NCI-H82 (cell line): ENCODE results near the gene ANKRD29.
A peak's percentile ranks its signal among the peaks of the same experiment; 100 is the strongest.
"Not testable (repeated sequence)": the region's sequence is repeated elsewhere in the genome, so short reads cannot be mapped to it uniquely, and the experiment has no call there.

ENCODE experiments used
- DNase-seq: peaks from one replicate; lab custom pipeline; 2025; lab: John Stamatoyannopoulos, UW

Gene ANKRD29

DNA sequence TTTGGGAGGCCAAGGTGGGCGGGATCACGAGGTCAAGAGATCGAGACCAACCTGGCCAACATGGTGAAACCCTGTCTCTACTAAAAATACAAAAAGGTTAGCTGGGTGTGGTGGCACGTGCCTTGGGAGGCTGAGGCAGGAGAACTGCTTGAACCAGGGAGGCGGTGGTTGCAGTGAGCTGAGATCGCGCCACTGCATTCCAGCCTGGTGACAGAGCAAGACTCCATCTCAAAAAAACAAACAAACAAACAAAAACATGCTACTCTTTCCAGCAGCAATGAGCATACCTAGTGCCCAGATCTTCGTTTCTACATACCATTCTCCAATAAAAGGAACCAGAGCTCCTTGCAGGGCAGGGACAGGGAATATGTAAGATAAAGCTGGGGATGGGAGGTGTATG is 105.2 kb downstream of the ANKRD29 start:
- DNase-seq = not testable (repeated sequence)

DNA sequence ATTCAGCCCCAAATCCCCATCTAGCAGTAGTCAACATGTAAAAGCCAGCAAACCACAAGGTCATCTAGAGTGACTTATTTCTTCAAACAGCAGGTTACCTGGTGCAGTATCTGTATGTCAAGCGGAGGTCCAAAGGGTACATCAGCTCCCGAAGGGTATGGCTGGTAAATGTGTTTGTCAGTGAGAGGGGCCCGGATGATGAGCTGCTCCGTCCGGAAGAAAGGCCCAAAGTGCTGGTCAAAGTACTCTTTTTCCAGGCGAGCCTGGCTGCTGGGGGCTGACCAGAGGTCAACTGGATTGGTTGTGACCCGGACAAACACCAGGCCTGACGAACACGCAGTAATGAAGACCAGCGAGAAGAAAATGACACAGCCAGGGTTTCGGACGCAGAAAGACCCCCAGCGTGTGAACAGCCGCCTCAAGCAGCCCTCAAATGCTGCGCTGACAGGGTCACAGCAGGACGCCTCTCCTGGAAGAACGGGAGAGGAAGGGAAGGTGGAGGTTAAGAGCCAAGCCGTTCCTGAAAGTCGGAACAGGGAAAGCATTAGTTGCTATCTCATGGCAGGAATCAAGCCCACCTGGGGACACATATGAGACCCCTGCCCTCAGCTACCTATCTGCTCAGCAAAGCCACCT is 106.4 kb downstream of the ANKRD29 start:
- no peak for DNase-seq

DNA sequence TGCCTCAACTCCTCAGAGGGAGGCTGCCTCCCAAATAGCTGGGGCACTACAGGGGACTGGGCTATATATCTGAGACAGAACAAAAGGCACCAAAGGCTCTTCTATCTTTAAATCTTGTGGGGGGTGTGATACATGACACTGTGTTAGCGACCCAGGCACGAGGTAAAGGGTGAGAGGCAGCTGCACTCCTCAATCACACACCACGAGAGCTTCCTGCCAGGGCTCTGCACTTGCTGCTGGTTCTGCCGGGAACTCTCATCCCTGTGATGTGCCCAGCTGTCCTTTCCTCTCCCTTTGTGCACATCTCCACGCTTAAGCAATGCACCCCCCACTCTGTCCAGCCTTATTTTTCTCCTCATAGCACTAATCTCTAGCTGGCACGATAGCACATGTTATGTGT is 108.8 kb downstream of the ANKRD29 start:
- peak; percentile 71 for DNase-seq

DNA sequence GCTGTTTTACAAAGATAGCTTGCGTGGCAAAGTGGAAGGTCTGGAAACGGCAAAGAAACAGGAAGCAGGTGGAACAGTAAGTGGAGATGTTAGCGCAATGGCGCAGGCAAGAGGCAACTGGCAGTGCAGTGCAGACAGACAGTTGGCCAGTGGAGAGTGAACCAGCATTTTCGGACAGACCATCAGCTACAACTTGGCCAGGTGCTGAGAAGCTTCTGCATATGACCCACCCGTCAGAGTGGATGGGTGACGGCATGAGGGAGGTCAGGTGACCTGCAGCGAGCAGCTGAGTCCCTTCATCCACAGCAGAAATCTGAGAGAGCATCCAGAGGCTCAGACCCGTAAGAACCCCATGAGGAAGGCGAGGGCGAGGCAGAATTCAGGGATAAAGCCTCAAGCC is 110.2 kb downstream of the ANKRD29 start:
- DNase-seq = no peak

DNA sequence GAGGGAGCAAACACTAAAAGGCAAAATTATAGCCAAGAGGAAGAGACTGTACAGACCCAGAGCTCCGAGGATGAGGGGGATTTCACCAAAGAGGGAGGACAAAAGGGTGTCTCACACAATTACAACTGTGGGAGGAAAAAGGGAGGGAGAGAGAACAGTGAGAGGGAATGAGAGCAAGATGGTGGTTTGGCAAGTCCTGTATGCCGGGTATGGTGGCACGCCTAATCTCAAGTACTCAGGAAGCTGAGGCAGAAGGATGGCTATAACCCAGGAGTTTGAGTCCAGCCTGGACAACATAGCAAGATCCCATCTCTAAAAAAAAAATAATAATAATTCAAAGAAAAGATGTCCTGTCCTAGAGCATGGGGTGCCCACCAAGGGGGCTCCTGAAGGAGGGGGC is 110.7 kb downstream of the ANKRD29 start:
- no peak for DNase-seq

DNA sequence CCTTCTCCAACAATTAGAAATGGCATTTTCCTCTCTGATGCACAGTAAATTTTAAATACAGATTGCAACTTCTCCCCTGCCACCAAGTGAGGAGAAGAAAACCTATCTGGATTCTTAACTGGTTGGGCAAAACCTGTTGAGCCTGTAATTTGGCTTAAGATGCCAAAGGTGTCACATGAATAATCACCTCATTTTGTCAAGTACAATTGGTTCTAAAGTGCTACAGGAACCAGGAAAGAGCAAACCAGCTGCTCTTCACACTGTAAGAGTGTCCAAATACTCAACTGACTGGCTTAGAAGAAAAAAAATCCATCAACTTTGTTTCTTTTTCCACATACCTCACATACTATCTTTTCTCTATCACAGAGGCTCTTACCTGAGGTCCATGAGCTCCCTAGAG is 111.8 kb downstream of the ANKRD29 start:
- no peak for DNase-seq
